ENCODE results near the gene NDEL1. TPM values are rescaled to one million over a fixed set of nuclear protein-coding genes. Genes with fewer than 3 reads are reported as not detected.

Gene NDEL1
- polyA plus RNA-seq, 1 experiment: 72.2 TPM

GRCh38 chr17:8398980-8399379 is 36.7 kb upstream of the NDEL1 start:
- DNase-seq (ENCODE audit: low read depth): no peak
- TF ChIP-seq CTCF (IDR thresholded peaks at IDR 0.05; ENCODE audit: insufficient read depth, low read depth, low read length): no peak
- Histone ChIP-seq H3K27me3 (ENCODE audit: control insufficient read depth, insufficient read depth, low read length) (peaks cover 15% of the 10 kb centered on the region), H3K36me3 (ENCODE audit: control insufficient read depth, insufficient read depth, low read length) (no peaks in the 10 kb centered on the region), H3K4me3 (ENCODE audit: low read depth, low read length) (no peak overlapping the region)
- POLR2A ChIA-PET: no interaction called here
- CTCF ChIA-PET: interaction anchor here (0.6 kb wide), 1 partner anchor 170 kb away, joined by 4 read pairs; no protein-coding TSS in a partner anchor

GRCh38 chr17:8401107-8401506 is 34.6 kb upstream of the NDEL1 start:
- CTCF ChIA-PET: interaction anchor here (0.8 kb wide), 1 partner anchor 9 kb away, joined by 3 read pairs; no protein-coding TSS in a partner anchor
- POLR2A ChIA-PET: no interaction called here
- no peak for DNase-seq (ENCODE audit: low read depth)
- Histone ChIP-seq H3K27me3 (ENCODE audit: control insufficient read depth, insufficient read depth, low read length) (peaks cover 13% of the 10 kb centered on the region; the same call in 1 of the 2 replicates), H3K36me3 (ENCODE audit: control insufficient read depth, insufficient read depth, low read length) (no peaks in the 10 kb centered on the region), H3K4me3 (ENCODE audit: low read depth, low read length) (no peak overlapping the region)
- TF ChIP-seq CTCF (IDR thresholded peaks at IDR 0.05; ENCODE audit: insufficient read depth, low read depth, low read length): no peak

- no peak for DNase-seq (ENCODE audit: low read depth)
- ChIA-PET POLR2A (no interaction called here), CTCF (interaction anchor here (1.9 kb wide), 1 partner anchor 19 kb away, joined by 6 read pairs; no protein-coding TSS in a partner anchor)
- Histone ChIP-seq H3K36me3 (ENCODE audit: control insufficient read depth, insufficient read depth, low read length) (no peaks in the 10 kb centered on the region), H3K27me3 (ENCODE audit: control insufficient read depth, insufficient read depth, low read length) (peaks cover 6% of the 10 kb centered on the region; the same call in 1 of the 2 replicates), H3K4me3 (ENCODE audit: low read depth, low read length) (no peak overlapping the region)
- TF ChIP-seq CTCF (IDR thresholded peaks at IDR 0.05; ENCODE audit: insufficient read depth, low read depth, low read length): no peak
Observed at GRCh38 chr17:8402921-8403536, 32.7 kb upstream of the NDEL1 start.

- no peak for DNase-seq (ENCODE audit: low read depth)
- POLR2A ChIA-PET: no interaction called here
- no peak overlapping the region for H3K4me3 ChIP-seq (ENCODE audit: low read depth, low read length)
- peaks cover 2% of the 10 kb centered on the region; the same call in 1 of the 2 replicates for H3K27me3 ChIP-seq (ENCODE audit: control insufficient read depth, insufficient read depth, low read length)
- no peaks in the 10 kb centered on the region for H3K36me3 ChIP-seq (ENCODE audit: control insufficient read depth, insufficient read depth, low read length)
- CTCF ChIA-PET: interaction anchor here (0.6 to 2.0 kb wide), 3 partner anchors 9 to 340 kb away, joined by 3 to 6 read pairs (median 4); no protein-coding TSS in a partner anchor
- TF ChIP-seq CTCF (IDR thresholded peaks at IDR 0.05; ENCODE audit: insufficient read depth, low read depth, low read length): no peak
Observed at GRCh38 chr17:8405499-8406016, 30.1 kb upstream of the NDEL1 start.

- POLR2A ChIA-PET: no interaction called here
- no peak overlapping the region for H3K4me3 ChIP-seq (ENCODE audit: low read depth, low read length)
- CTCF ChIA-PET: interaction anchor here (0.6 to 2.0 kb wide), 3 partner anchors 10 to 339 kb away, joined by 3 to 6 read pairs (median 4); no protein-coding TSS in a partner anchor
- TF ChIP-seq CTCF (IDR thresholded peaks at IDR 0.05; ENCODE audit: insufficient read depth, low read depth, low read length): no peak
- DNase-seq (ENCODE audit: low read depth): no peak
- no peaks in the 10 kb centered on the region for H3K36me3 ChIP-seq (ENCODE audit: control insufficient read depth, insufficient read depth, low read length)
- H3K27me3 ChIP-seq (ENCODE audit: control insufficient read depth, insufficient read depth, low read length): peaks cover 1% of the 10 kb centered on the region; the same call in 1 of the 2 replicates
Observed at GRCh38 chr17:8406174-8406573, 29.5 kb upstream of the NDEL1 start.

Data from BJ (cell line).